Duodenal mucosa (tissue), 2 donors: Measurements from ENCODE around the gene CTSG.

Source experiments
- H3K27ac ChIP-seq: one replicate; pipeline ENCODE4 v1.7.0; 2013; ENCODE audit warnings: low read depth, low read length
- H3K27me3 ChIP-seq, 2 donors: one replicate each; pipeline ENCODE4 v1.7.0; 2013; ENCODE audit warnings: low read length in 2 of 2, control low read depth in 1 of 2; ENCODE audit not compliant: insufficient read depth in 2 of 2, control insufficient read depth in 1 of 2
- H3K36me3 ChIP-seq, 2 donors: one replicate each; pipeline ENCODE4 v1.7.0; 2013; ENCODE audit warnings: low read length in 2 of 2, control low read depth in 1 of 2; ENCODE audit not compliant: insufficient read depth in 2 of 2, control insufficient read depth in 1 of 2
- H3K4me1 ChIP-seq, 2 donors: one replicate each; pipeline ENCODE4 v1.7.0; 2013; ENCODE audit warnings: low read length in 2 of 2, control low read depth in 1 of 2; ENCODE audit not compliant: insufficient read depth in 2 of 2, control insufficient read depth in 1 of 2
- H3K4me3 ChIP-seq, 2 donors: one replicate each; pipeline ENCODE4 v1.7.0; 2013; ENCODE audit warnings: low read length in 2 of 2, low read depth in 1 of 2
- H3K9ac ChIP-seq, 2 donors: one replicate each; pipeline ENCODE4 v1.7.0; 2013; ENCODE audit warnings: low read length in 2 of 2, low read depth in 1 of 2
- H3K9me3 ChIP-seq, 2 donors: one replicate each; pipeline ENCODE4 v1.7.0; 2013; ENCODE audit warnings: low read length in 2 of 2, control low read depth in 1 of 2; ENCODE audit not compliant: control insufficient read depth in 1 of 2

The CTSG gene

GRCh38 chr14:24576182-24576581 is at the start of gene CTSG:
Gene CTSG (minus strand): TSS chr14:24576250. CDS start chr14:24576223, 27 bp downstream.
- H3K9ac ChIP-seq: no peak within 1 kb of the TSS
- no peaks in the 10 kb centered on the region for H3K27me3 ChIP-seq
- H3K4me1 ChIP-seq: no peaks in the 10 kb centered on the region
- H3K9me3 ChIP-seq: no peaks in the 10 kb centered on the region
- H3K27ac ChIP-seq: no peak within 1 kb of the TSS
- no peaks in the 10 kb centered on the region for H3K36me3 ChIP-seq
- H3K4me3 ChIP-seq: no peak within 1 kb of the TSS

- Histone ChIP-seq H3K9me3 (no peaks in the 10 kb centered on the region), H3K27ac (no peak overlapping the region), H3K27me3 (no peaks in the 10 kb centered on the region), H3K4me3 (no peak overlapping the region), H3K36me3 (no peaks in the 10 kb centered on the region), H3K4me1 (no peaks in the 10 kb centered on the region), H3K9ac (no peak overlapping the region)
Observed at GRCh38 chr14:24613747-24614146, 37.7 kb upstream of the CTSG start.

GRCh38 chr14:24613241-24613640 is 37.2 kb upstream of the CTSG start:
- H3K9me3 ChIP-seq: no peaks in the 10 kb centered on the region
- H3K27me3 ChIP-seq: no peaks in the 10 kb centered on the region
- H3K4me1 ChIP-seq: peaks cover 0 to 2% of the 10 kb centered on the region in 2 donors
- H3K4me3 ChIP-seq: no peak overlapping the region
- H3K27ac ChIP-seq: no peak overlapping the region
- no peaks in the 10 kb centered on the region for H3K36me3 ChIP-seq
- H3K9ac ChIP-seq: no peak overlapping the region

- Histone ChIP-seq H3K27me3 (no peaks in the 10 kb centered on the region), H3K9me3 (no peaks in the 10 kb centered on the region), H3K4me1 (peaks cover 5 to 7% of the 10 kb centered on the region in 2 donors), H3K9ac (no peak overlapping the region), H3K27ac (no peak overlapping the region), H3K36me3 (no peaks in the 10 kb centered on the region), H3K4me3 (no peak overlapping the region)
Observed at GRCh38 chr14:24612196-24612595, 36.1 kb upstream of the CTSG start.

DNA sequence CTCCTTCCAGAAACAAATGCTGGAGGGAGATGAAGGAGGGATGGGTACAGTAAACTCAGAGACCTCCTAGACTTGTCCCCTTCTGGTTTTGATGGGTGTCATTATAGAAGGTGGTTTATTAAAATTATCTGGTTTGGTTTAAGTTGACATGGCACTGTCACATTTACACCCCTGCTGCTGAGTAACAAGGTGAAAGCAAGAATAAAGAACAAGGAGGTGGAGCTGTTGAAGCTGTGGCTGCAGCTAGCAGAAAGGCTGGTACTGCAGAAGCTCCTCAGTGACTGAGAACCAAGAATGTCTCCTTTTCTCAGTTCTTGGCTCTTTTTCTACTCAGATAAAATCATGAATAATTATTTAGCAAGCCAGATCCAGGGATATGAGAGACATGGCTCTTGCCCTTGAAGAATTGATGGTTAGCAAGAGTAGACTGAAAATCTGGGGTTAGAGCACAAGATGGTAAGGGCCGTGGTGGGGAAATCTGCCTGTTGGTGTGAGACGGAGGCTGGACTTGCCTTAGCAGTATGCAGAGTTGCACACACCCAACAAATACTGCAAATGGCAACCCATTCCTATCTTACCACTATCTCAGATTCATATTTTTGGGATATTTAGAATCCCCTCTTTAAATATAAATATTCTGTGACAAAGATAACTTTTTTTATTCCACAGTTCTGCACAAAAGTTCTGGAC is 33.8 kb upstream of the CTSG start, which contains the start of gene GZMH:
GZMH (minus strand) TSS at position 31 of the 690 bp plus-strand sequence. CDS start 72 bp downstream, outside the sequence.
- Histone ChIP-seq H3K4me3 (no peak within 1 kb of the TSS), H3K27me3 (no peaks in the 10 kb centered on the region), H3K9ac (no peak within 1 kb of the TSS), H3K27ac (no peak within 1 kb of the TSS), H3K4me1 (peaks cover 5 to 15% of the 10 kb centered on the region in 2 donors), H3K9me3 (no peaks in the 10 kb centered on the region), H3K36me3 (no peaks in the 10 kb centered on the region)

DNA sequence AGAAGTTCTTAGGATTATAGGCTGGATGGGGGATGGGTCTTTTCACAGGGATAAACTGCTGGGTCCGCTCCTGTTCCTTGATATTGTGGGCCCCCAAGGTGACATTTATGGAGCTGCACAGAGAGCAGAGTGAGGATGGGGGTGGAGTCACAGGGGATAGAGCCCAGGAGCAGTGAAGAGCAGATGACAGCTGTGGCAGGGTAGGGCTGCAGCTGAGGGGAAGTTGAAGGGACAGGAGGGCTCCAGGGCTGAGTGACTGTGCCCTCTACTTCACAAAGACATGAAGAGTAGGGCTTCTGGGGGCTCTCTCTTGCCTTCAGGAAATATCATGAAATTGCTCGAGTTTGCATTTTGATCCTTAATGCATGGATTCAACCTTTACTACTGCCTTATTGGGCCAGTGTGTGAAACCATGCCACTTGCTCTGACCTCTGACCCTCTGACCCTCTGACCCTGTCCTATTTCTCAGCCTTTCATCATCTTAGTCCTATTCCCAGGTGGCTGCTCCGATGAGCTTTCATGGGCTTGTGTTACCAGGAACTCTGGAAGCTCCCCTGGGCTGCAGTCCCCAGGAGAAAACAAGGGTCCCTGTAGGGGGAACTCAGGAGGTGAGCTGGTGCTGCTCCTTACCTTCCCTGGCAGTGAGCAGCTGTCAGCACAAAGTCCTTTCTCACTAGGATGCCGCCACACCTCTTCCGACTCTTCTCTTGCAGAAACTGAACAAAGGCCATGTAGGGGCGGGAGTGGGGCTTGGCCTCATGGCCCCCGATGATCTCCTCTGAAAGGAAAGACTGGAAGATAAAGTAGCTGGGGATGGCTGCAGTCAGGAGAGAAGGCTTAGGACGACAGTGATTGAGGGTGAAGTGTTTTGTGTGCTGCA is 31.8 kb upstream of the CTSG start:
- Histone ChIP-seq H3K9ac (no peak overlapping the region), H3K4me3 (no peak overlapping the region), H3K27ac (no peak overlapping the region), H3K4me1 (peaks cover 5 to 15% of the 10 kb centered on the region in 2 donors), H3K36me3 (no peaks in the 10 kb centered on the region), H3K27me3 (no peaks in the 10 kb centered on the region), H3K9me3 (no peaks in the 10 kb centered on the region)

GRCh38 chr14:24607081-24607480 is 31.0 kb upstream of the CTSG start:
- H3K36me3 ChIP-seq: no peaks in the 10 kb centered on the region
- H3K27ac ChIP-seq: no peak overlapping the region
- no peaks in the 10 kb centered on the region for H3K9me3 ChIP-seq
- no peak overlapping the region for H3K4me3 ChIP-seq
- no peaks in the 10 kb centered on the region for H3K27me3 ChIP-seq
- peaks cover 5 to 15% of the 10 kb centered on the region in 2 donors for H3K4me1 ChIP-seq
- no peak overlapping the region for H3K9ac ChIP-seq

DNA sequence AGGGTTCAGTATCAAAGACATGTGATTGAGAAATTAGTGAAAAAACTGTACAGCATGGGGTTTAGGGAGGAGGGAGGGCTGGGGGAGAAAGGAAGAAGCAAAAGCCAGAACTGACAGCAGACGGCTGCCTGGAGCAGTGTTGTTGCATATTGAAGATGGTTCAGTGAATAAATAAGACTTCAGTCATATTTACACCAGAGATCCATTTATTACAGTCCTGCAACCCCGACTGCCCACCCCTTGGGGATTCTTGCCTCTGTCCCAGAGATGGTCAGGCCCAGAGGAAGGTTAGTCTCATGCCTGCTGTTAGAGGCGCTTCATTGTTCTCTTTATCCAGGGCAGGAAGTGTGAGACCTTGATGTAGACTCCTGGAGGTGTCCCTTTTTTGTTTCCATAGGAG is 30.2 kb upstream of the CTSG start:
- no peaks in the 10 kb centered on the region for H3K36me3 ChIP-seq
- no peak overlapping the region for H3K4me3 ChIP-seq
- no peaks in the 10 kb centered on the region for H3K27me3 ChIP-seq
- H3K27ac ChIP-seq: no peak overlapping the region
- no peaks in the 10 kb centered on the region for H3K9me3 ChIP-seq
- H3K9ac ChIP-seq: no peak overlapping the region
- peaks cover 5 to 15% of the 10 kb centered on the region in 2 donors for H3K4me1 ChIP-seq

- no peaks in the 10 kb centered on the region for H3K36me3 ChIP-seq
- H3K4me1 ChIP-seq: peaks cover 5 to 15% of the 10 kb centered on the region in 2 donors
- H3K9ac ChIP-seq: no peak overlapping the region
- H3K4me3 ChIP-seq: no peak overlapping the region
- no peaks in the 10 kb centered on the region for H3K27me3 ChIP-seq
- H3K9me3 ChIP-seq: no peaks in the 10 kb centered on the region
- no peak overlapping the region for H3K27ac ChIP-seq
Observed at GRCh38 chr14:24605435-24606190, 29.6 kb upstream of the CTSG start.

DNA sequence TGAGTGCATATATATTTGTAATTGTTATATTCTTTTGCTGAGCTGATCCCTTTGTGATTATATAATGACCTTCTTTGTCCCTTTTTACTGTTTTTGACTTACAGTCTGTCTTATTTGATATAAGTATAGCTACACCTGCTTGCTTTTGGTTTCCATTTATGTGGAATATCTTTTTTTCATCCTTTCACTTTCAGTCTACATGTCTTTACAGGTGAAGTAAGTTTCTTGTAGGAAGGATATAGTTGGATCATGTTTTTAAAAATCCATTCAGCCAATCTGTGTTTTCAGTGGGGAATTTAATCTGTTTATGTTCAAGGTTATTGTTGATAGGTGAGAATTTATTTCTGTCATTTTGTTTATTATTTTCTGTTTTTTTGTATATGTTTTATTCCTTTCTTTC is 21.4 kb upstream of the CTSG start:
- Histone ChIP-seq H3K9ac (no peak overlapping the region), H3K9me3 (peaks cover 0 to 6% of the 10 kb centered on the region in 2 donors), H3K36me3 (no peaks in the 10 kb centered on the region), H3K27me3 (no peaks in the 10 kb centered on the region), H3K4me1 (no peaks in the 10 kb centered on the region), H3K4me3 (no peak overlapping the region), H3K27ac (no peak overlapping the region)
